ENCODE measurements around the gene COMP.

Gene COMP

GRCh38 chr19:18798384-18799352, 7.6 kb upstream of the COMP start:
- no peaks in the 10 kb centered on the region for H3K36me3 ChIP-seq (ENCODE audit: control insufficient read depth in 4 of 4, insufficient read depth in 4 of 4, low read length in 3 of 4)
- H3K4me3 ChIP-seq (ENCODE audit: control insufficient read depth in 1 of 7, extremely low read depth in 1 of 7, insufficient read depth in 4 of 7, low read depth in 2 of 7, low read length in 6 of 7) = no peak overlapping the region
- peak in 1 of 3 donors; percentile 27 for DNase-seq
- no peaks in the 10 kb centered on the region for H3K9me3 ChIP-seq (ENCODE audit: control extremely low read depth in 1 of 5, control insufficient read depth in 4 of 5, insufficient read depth in 2 of 5, low read depth in 1 of 5, low read length in 4 of 5)
- ChIA-PET CTCF (interaction anchor here (1.2 kb wide), 1 partner anchor 52 kb away, joined by 4 read pairs; no protein-coding TSS in a partner anchor), POLR2A (no interaction called here)
- H3K27ac ChIP-seq (ENCODE audit: insufficient read depth in 1 of 2, low read depth in 1 of 2, low read length in 2 of 2, poor library complexity in 1 of 2, severe bottlenecking in 2 of 2) = no peak overlapping the region
- H3K27me3 ChIP-seq (replicated peaks in 2 of 5; ENCODE audit: control insufficient read depth in 4 of 5, insufficient read depth in 5 of 5, low read length in 4 of 5) = peaks cover 0 to 67% (median 32%) of the 10 kb centered on the region in 5 experiments
- WGBS (ENCODE audit: insufficient coverage) = 65% methylated on average over 16 of the region's 22 CpGs
- H3K4me1 ChIP-seq (ENCODE audit: control extremely low read depth in 1 of 4, control insufficient read depth in 4 of 4, insufficient read depth in 4 of 4, low read length in 3 of 4) = peaks cover 0 to 4% (median 1%) of the 10 kb centered on the region in 4 experiments

GRCh38 chr19:18796239-18796638, 5.1 kb upstream of the COMP start:
- CTCF ChIA-PET = no interaction called here

DNA sequence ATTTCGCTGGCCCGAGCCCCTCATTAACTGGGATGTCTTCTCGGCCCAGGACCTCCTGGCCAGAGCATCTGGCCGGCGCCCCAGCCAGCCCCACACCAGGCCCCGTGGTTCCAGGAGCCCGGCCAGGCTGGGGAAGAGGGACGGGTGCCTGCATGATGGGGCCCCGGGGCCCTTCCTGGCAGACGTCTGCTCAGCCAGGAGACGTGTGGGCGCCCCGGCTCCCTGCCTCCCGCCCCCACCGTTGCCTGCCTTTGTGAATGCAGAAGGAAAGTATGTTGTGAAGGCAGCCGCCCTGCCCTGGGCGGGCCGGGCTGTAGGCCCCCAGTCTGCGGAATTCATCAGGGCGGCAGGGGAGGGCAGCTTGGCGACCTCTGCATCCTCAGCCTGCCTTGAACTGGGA, 4.4 kb upstream of the COMP start:
- H3K27me3 ChIP-seq (replicated peaks in 2 of 5; ENCODE audit: control insufficient read depth in 4 of 5, insufficient read depth in 5 of 5, low read length in 4 of 5) = peaks cover 0 to 95% (median 46%) of the 10 kb centered on the region in 5 experiments
- H3K4me3 ChIP-seq (ENCODE audit: control insufficient read depth in 1 of 7, extremely low read depth in 1 of 7, insufficient read depth in 4 of 7, low read depth in 2 of 7, low read length in 6 of 7) = no peak overlapping the region
- no peaks in the 10 kb centered on the region for H3K9me3 ChIP-seq (ENCODE audit: control extremely low read depth in 1 of 5, control insufficient read depth in 4 of 5, insufficient read depth in 2 of 5, low read depth in 1 of 5, low read length in 4 of 5)
- WGBS (ENCODE audit: insufficient coverage) = 6% methylated on average over 20 of the region's 21 CpGs
- CTCF ChIA-PET = no interaction called here
- POLR2A ChIA-PET = no interaction called here
- H3K4me1 ChIP-seq (ENCODE audit: control extremely low read depth in 1 of 4, control insufficient read depth in 4 of 4, insufficient read depth in 4 of 4, low read length in 3 of 4) = peaks cover 0 to 11% (median 5%) of the 10 kb centered on the region in 4 experiments
- no peaks in the 10 kb centered on the region for H3K36me3 ChIP-seq (ENCODE audit: control insufficient read depth in 4 of 4, insufficient read depth in 4 of 4, low read length in 3 of 4)
- DNase-seq = peak in 1 of 3 donors; percentile 43
- no peak overlapping the region for H3K27ac ChIP-seq (ENCODE audit: insufficient read depth in 1 of 2, low read depth in 1 of 2, low read length in 2 of 2, poor library complexity in 1 of 2, severe bottlenecking in 2 of 2)

More at GRCh38 chr19:18796239-18796638, 5.1 kb upstream of the COMP start:
- H3K36me3 ChIP-seq (ENCODE audit: control insufficient read depth in 4 of 4, insufficient read depth in 4 of 4, low read length in 3 of 4) = no peaks in the 10 kb centered on the region
- H3K27me3 ChIP-seq (replicated peaks in 2 of 5; ENCODE audit: control insufficient read depth in 4 of 5, insufficient read depth in 5 of 5, low read length in 4 of 5) = peaks cover 0 to 91% (median 39%) of the 10 kb centered on the region in 5 experiments
- H3K9me3 ChIP-seq (ENCODE audit: control extremely low read depth in 1 of 5, control insufficient read depth in 4 of 5, insufficient read depth in 2 of 5, low read depth in 1 of 5, low read length in 4 of 5) = no peaks in the 10 kb centered on the region
- H3K4me3 ChIP-seq (ENCODE audit: control insufficient read depth in 1 of 7, extremely low read depth in 1 of 7, insufficient read depth in 4 of 7, low read depth in 2 of 7, low read length in 6 of 7) = no peak overlapping the region
- 100% methylated on average over 2 of the region's 2 CpGs for WGBS (ENCODE audit: insufficient coverage)
- H3K27ac ChIP-seq (ENCODE audit: insufficient read depth in 1 of 2, low read depth in 1 of 2, low read length in 2 of 2, poor library complexity in 1 of 2, severe bottlenecking in 2 of 2) = no peak overlapping the region
- POLR2A ChIA-PET = no interaction called here
- peaks cover 0 to 4% (median 2%) of the 10 kb centered on the region in 4 experiments for H3K4me1 ChIP-seq (ENCODE audit: control extremely low read depth in 1 of 4, control insufficient read depth in 4 of 4, insufficient read depth in 4 of 4, low read length in 3 of 4)
- DNase-seq = no peak

- peaks cover 0 to 94% (median 46%) of the 10 kb centered on the region in 5 experiments for H3K27me3 ChIP-seq (replicated peaks in 2 of 5; ENCODE audit: control insufficient read depth in 4 of 5, insufficient read depth in 5 of 5, low read length in 4 of 5)
- CTCF ChIA-PET = interaction anchor here (0.6 kb wide), 1 partner anchor 214 kb away, joined by 3 read pairs; no protein-coding TSS in a partner anchor
These were observed 3.6 kb upstream of the COMP start for GRCh38 chr19:18794692-18795091.

DNA sequence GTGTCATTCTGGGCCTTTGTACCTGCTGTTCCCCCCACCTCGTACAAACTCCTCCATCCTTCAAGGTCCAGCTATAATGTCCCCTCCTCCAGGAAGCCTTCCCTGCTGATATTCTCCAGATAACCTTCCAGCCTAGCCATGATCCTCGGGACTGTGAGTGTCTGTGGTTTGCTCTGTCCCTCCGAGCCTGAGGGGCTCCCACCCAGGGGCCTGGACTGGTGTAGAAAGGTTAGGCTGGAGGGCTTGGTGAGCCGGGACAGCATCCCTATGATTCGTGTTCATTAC, 2.9 kb upstream of the COMP start:
- no peaks in the 10 kb centered on the region for H3K9me3 ChIP-seq (ENCODE audit: control extremely low read depth in 1 of 5, control insufficient read depth in 4 of 5, insufficient read depth in 2 of 5, low read depth in 1 of 5, low read length in 4 of 5)
- H3K27ac ChIP-seq (ENCODE audit: insufficient read depth in 1 of 2, low read depth in 1 of 2, low read length in 2 of 2, poor library complexity in 1 of 2, severe bottlenecking in 2 of 2) = no peak overlapping the region
- no peak for DNase-seq
- H3K4me3 ChIP-seq (ENCODE audit: control insufficient read depth in 1 of 7, extremely low read depth in 1 of 7, insufficient read depth in 4 of 7, low read depth in 2 of 7, low read length in 6 of 7) = no peak overlapping the region
- no peaks in the 10 kb centered on the region for H3K36me3 ChIP-seq (ENCODE audit: control insufficient read depth in 4 of 4, insufficient read depth in 4 of 4, low read length in 3 of 4)
- H3K27me3 ChIP-seq (replicated peaks in 2 of 5; ENCODE audit: control insufficient read depth in 4 of 5, insufficient read depth in 5 of 5, low read length in 4 of 5) = peaks cover 0 to 97% (median 52%) of the 10 kb centered on the region in 5 experiments
- WGBS (ENCODE audit: insufficient coverage) = 77% methylated on average over 4 of the region's 5 CpGs
- POLR2A ChIA-PET = no interaction called here
- CTCF ChIA-PET = interaction anchor here (0.6 kb wide), 1 partner anchor 213 kb away, joined by 3 read pairs; no protein-coding TSS in a partner anchor
- peaks cover 0 to 26% (median 15%) of the 10 kb centered on the region in 4 experiments for H3K4me1 ChIP-seq (ENCODE audit: control extremely low read depth in 1 of 4, control insufficient read depth in 4 of 4, insufficient read depth in 4 of 4, low read length in 3 of 4)

More at GRCh38 chr19:18794692-18795091, 3.6 kb upstream of the COMP start:
- WGBS (ENCODE audit: insufficient coverage) = 94% methylated on average over 4 of the region's 6 CpGs
- Histone ChIP-seq H3K27ac (ENCODE audit: insufficient read depth in 1 of 2, low read depth in 1 of 2, low read length in 2 of 2, poor library complexity in 1 of 2, severe bottlenecking in 2 of 2) (no peak overlapping the region), H3K4me1 (ENCODE audit: control extremely low read depth in 1 of 4, control insufficient read depth in 4 of 4, insufficient read depth in 4 of 4, low read length in 3 of 4) (peaks cover 0 to 19% (median 10%) of the 10 kb centered on the region in 4 experiments), H3K9me3 (ENCODE audit: control extremely low read depth in 1 of 5, control insufficient read depth in 4 of 5, insufficient read depth in 2 of 5, low read depth in 1 of 5, low read length in 4 of 5) (no peaks in the 10 kb centered on the region), H3K36me3 (ENCODE audit: control insufficient read depth in 4 of 4, insufficient read depth in 4 of 4, low read length in 3 of 4) (no peaks in the 10 kb centered on the region), H3K4me3 (ENCODE audit: control insufficient read depth in 1 of 7, extremely low read depth in 1 of 7, insufficient read depth in 4 of 7, low read depth in 2 of 7, low read length in 6 of 7) (no peak overlapping the region)
- DNase-seq = no peak
- POLR2A ChIA-PET = interaction anchor here (0.6 kb wide), 1 partner anchor 18 kb away, joined by 5 read pairs; no protein-coding TSS in a partner anchor

GRCh38 chr19:18793144-18794028, 2.3 kb upstream of the COMP start:
- Histone ChIP-seq H3K36me3 (ENCODE audit: control insufficient read depth in 4 of 4, insufficient read depth in 4 of 4, low read length in 3 of 4) (no peaks in the 10 kb centered on the region), H3K27me3 (replicated peaks in 2 of 5; ENCODE audit: control insufficient read depth in 4 of 5, insufficient read depth in 5 of 5, low read length in 4 of 5) (peaks cover 0 to 97% (median 49%) of the 10 kb centered on the region in 5 experiments), H3K9me3 (ENCODE audit: control extremely low read depth in 1 of 5, control insufficient read depth in 4 of 5, insufficient read depth in 2 of 5, low read depth in 1 of 5, low read length in 4 of 5) (no peaks in the 10 kb centered on the region), H3K4me1 (ENCODE audit: control extremely low read depth in 1 of 4, control insufficient read depth in 4 of 4, insufficient read depth in 4 of 4, low read length in 3 of 4) (peaks cover 0 to 32% (median 20%) of the 10 kb centered on the region in 4 experiments), H3K27ac (ENCODE audit: insufficient read depth in 1 of 2, low read depth in 1 of 2, low read length in 2 of 2, poor library complexity in 1 of 2, severe bottlenecking in 2 of 2) (no peak overlapping the region), H3K4me3 (ENCODE audit: control insufficient read depth in 1 of 7, extremely low read depth in 1 of 7, insufficient read depth in 4 of 7, low read depth in 2 of 7, low read length in 6 of 7) (no peak overlapping the region)
- no peak for DNase-seq
- 92% methylated on average over 11 of the region's 13 CpGs for WGBS (ENCODE audit: insufficient coverage)
- POLR2A ChIA-PET = no interaction called here
- CTCF ChIA-PET = no interaction called here

All from common myeloid progenitor, CD34-positive (primary cell).